Measurements from ENCODE around the gene GUCA2A. TPM values are rescaled to one million over a fixed set of nuclear protein-coding genes. Genes with fewer than 3 reads are reported as not detected.

The GUCA2A gene
- total and polyA plus RNA-seq, 2 of the 13 experiments (the other 11 are each of a cell fraction or from before 2014, with no cell fraction given), result not detected

DNA sequence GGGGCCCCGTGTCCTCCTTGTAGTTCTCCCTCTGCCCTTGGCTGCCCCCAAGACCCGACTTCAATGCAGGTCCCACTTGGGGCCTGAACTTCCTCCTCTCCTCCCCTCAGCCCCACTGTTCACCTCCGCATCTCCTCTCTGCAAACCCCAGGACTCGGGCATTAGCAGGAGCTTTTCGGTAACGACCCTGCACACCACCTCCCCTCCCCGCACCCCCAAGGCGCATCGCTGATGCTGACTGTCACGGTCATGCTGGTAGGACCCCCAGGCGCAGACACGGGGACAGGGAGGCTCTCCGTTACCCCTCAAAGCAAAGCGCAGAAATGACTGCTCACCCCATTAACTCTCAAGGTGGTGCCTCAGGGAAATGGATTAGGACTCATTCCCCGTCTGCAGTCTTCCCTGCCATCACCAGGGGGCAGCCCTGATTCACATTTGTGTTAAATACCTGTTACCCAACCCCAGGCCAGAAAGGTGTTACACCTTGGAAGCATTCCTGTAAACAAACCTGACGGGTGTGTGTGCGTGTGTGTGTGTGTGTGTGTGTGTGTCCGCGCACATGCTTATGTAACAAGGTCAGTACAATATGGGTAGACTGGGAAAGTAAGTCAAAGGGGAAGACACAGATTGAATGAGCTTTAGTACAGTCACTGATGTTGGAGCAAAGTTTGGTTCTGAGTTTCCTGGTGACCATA, 17.8 kb downstream of the GUCA2A start (continued):
- TF ChIP-seq ZNF709 (CRISPR knock-in tag; IDR thresholded peaks at IDR 0.05) (no peak), CC2D1A (CRISPR knock-in tag; IDR thresholded peaks at IDR 0.05) (no peak), ASH2L (IDR thresholded peaks at IDR 0.05; ENCODE audit: insufficient read length, low read depth, low read length) (no peak), IKZF1 (IDR thresholded peaks at IDR 0.05) (no peak), HDAC1 (CRISPR knock-in tag; IDR thresholded peaks at IDR 0.05) (no peak), JDP2 (CRISPR knock-in tag; IDR thresholded peaks at IDR 0.05; ENCODE audit: borderline replicate concordance) (no peak), KDM1A (CRISPR knock-in tag; IDR thresholded peaks at IDR 0.05) (no peak), SP5 (CRISPR knock-in tag; IDR thresholded peaks at IDR 0.05; ENCODE audit: borderline replicate concordance, low read depth) (no peak), ZNF235 (CRISPR knock-in tag; IDR thresholded peaks at IDR 0.05; ENCODE audit: borderline replicate concordance) (no peak), ZNF547 (CRISPR knock-in tag; IDR thresholded peaks at IDR 0.05) (no peak), ZNF3 (CRISPR knock-in tag; IDR thresholded peaks at IDR 0.05) (no peak), NR2F6 (IDR thresholded peaks at IDR 0.05) (no peak), NR2F6 (CRISPR knock-in tag; IDR thresholded peaks at IDR 0.05) (no peak), ZNF562 (CRISPR knock-in tag; IDR thresholded peaks at IDR 0.05; ENCODE audit: borderline replicate concordance) (no peak), CREM (IDR thresholded peaks at IDR 0.05) (no peak), CREM (CRISPR knock-in tag; IDR thresholded peaks at IDR 0.05) (no peak), ZMAT3 (CRISPR knock-in tag; conservative IDR thresholded peaks at IDR 0.05) (no peak), ZNF234 (CRISPR knock-in tag; conservative IDR thresholded peaks at IDR 0.05) (no peak), SOX5 (CRISPR knock-in tag; IDR thresholded peaks at IDR 0.05; ENCODE audit: borderline replicate concordance) (peak; percentile 24; the same call in 1 of the 2 replicates), RARA (CRISPR knock-in tag; IDR thresholded peaks at IDR 0.05) (peak; percentile 44; the same call in 1 of the 2 replicates), CBFB (CRISPR knock-in tag; IDR thresholded peaks at IDR 0.05) (no peak), PITX1 (CRISPR knock-in tag; IDR thresholded peaks at IDR 0.05) (peak; percentile 61; the same call in 1 of the 2 replicates)
- TF ChIP-seq, protein P1, sequence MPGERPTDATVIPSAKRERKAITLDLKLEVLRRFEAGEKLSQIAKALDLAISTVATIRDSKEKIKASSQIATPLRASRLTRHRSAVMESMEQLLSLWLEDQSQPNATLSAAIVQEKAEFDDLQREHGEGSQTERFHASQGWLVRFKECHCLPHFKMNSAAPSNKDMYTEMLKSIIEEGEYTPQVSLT (CRISPR knock-in tag; IDR thresholded peaks at IDR 0.05; ENCODE audit: borderline replicate concordance, low read depth), result no peak
- TF ChIP-seq, protein P2, sequence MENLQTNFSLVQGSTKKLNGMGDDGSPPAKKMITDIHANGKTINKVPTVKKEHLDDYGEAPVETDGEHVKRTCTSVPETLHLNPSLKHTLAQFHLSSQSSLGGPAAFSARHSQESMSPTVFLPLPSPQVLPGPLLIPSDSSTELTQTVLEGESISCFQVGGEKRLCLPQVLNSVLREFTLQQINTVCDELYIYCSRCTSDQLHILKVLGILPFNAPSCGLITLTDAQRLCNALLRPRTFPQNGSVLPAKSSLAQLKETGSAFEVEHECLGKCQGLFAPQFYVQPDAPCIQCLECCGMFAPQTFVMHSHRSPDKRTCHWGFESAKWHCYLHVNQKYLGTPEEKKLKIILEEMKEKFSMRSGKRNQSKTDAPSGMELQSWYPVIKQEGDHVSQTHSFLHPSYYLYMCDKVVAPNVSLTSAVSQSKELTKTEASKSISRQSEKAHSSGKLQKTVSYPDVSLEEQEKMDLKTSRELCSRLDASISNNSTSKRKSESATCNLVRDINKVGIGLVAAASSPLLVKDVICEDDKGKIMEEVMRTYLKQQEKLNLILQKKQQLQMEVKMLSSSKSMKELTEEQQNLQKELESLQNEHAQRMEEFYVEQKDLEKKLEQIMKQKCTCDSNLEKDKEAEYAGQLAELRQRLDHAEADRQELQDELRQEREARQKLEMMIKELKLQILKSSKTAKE (CRISPR knock-in tag; IDR thresholded peaks at IDR 0.05; ENCODE audit: borderline replicate concordance), result peak; percentile 26; the same call in 1 of the 2 replicates
- TF ChIP-seq, protein P3, sequence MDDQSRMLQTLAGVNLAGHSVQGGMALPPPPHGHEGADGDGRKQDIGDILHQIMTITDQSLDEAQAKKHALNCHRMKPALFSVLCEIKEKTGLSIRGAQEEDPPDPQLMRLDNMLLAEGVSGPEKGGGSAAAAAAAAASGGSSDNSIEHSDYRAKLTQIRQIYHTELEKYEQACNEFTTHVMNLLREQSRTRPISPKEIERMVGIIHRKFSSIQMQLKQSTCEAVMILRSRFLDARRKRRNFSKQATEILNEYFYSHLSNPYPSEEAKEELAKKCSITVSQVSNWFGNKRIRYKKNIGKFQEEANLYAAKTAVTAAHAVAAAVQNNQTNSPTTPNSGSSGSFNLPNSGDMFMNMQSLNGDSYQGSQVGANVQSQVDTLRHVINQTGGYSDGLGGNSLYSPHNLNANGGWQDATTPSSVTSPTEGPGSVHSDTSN (CRISPR knock-in tag; IDR thresholded peaks at IDR 0.05; ENCODE audit: borderline replicate concordance), result no peak
- TF ChIP-seq, protein P4, sequence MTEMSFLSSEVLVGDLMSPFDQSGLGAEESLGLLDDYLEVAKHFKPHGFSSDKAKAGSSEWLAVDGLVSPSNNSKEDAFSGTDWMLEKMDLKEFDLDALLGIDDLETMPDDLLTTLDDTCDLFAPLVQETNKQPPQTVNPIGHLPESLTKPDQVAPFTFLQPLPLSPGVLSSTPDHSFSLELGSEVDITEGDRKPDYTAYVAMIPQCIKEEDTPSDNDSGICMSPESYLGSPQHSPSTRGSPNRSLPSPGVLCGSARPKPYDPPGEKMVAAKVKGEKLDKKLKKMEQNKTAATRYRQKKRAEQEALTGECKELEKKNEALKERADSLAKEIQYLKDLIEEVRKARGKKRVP (CRISPR knock-in tag; IDR thresholded peaks at IDR 0.05), result peak in 1 of 2 experiments; percentile 50; a peak in 1 of 4 replicates

Data from HepG2 (cell line).